GM18909 (cell line): Measurements from ENCODE around the gene PDXK.

Experiments
- ATAC-seq: cut with Tn5 transposase; IDR thresholded peaks from one replicate; pipeline ENCODE4 v1.9.1; 2021; ENCODE audit warnings: mild to moderate bottlenecking; ENCODE audit not compliant: unreplicated experiment, poor library complexity

PDXK gene

GRCh38 chr21:43759651-43760050, 40.7 kb downstream of the PDXK start:
- ATAC-seq, result no peak

GRCh38 chr21:43760391-43760958, 41.5 kb downstream of the PDXK start:
- ATAC-seq, result no peak

GRCh38 chr21:43761886-43762285, 43.0 kb downstream of the PDXK start:
- no peak for ATAC-seq

- ATAC-seq, result no peak
These were observed 43.6 kb downstream of the PDXK start for GRCh38 chr21:43762303-43763128.

GRCh38 chr21:43763901-43764523, 45.1 kb downstream of the PDXK start:
- ATAC-seq, result no peak

GRCh38 chr21:43764576-43765495, 45.9 kb downstream of the PDXK start:
- ATAC-seq, result no peak

- no peak for ATAC-seq
These were observed 48.0 kb downstream of the PDXK start for GRCh38 chr21:43766734-43767497.

GRCh38 chr21:43767498-43767983, 48.6 kb downstream of the PDXK start:
- no peak for ATAC-seq

- ATAC-seq, result no peak
These were observed 49.3 kb downstream of the PDXK start for GRCh38 chr21:43767984-43768867.

- no peak for ATAC-seq
These were observed 49.9 kb downstream of the PDXK start for GRCh38 chr21:43768868-43769167.

- no peak for ATAC-seq
These were observed 50.5 kb downstream of the PDXK start for GRCh38 chr21:43769325-43769958.

- ATAC-seq, result no peak
These were observed 51.2 kb downstream of the PDXK start for GRCh38 chr21:43770066-43770655.

- ATAC-seq, result no peak
These were observed 52.3 kb downstream of the PDXK start for GRCh38 chr21:43771199-43771675.

GRCh38 chr21:43771698-43772424, 52.9 kb downstream of the PDXK start:
- no peak for ATAC-seq

- ATAC-seq, result no peak
These were observed 53.5 kb downstream of the PDXK start for GRCh38 chr21:43772425-43772821.

- ATAC-seq, result no peak
These were observed 55.2 kb downstream of the PDXK start for GRCh38 chr21:43774163-43774562.

GRCh38 chr21:43775190-43775589, 56.3 kb downstream of the PDXK start:
- no peak for ATAC-seq
